ENCODE measurements around the gene HPCAL1.

GRCh38 chr2:10392548-10392947 is 89.8 kb downstream of the HPCAL1 start:
- TF ChIP-seq CTCF (IDR thresholded peaks at IDR 0.05) (no peak), POLR2A (IDR thresholded peaks at IDR 0.05) (no peak)
